Inferior parietal cortex (tissue), 1 donor: ENCODE measurements around the gene ST6GALNAC1.
A peak's percentile ranks its signal among the peaks of the same experiment; 100 is the strongest.

Experiments
- DNase-seq: peaks from one replicate; pipeline ENCODE4 v3.0.0-alpha.2; 2016; ENCODE audit errors: extremely low spot score

The ST6GALNAC1 gene

DNA sequence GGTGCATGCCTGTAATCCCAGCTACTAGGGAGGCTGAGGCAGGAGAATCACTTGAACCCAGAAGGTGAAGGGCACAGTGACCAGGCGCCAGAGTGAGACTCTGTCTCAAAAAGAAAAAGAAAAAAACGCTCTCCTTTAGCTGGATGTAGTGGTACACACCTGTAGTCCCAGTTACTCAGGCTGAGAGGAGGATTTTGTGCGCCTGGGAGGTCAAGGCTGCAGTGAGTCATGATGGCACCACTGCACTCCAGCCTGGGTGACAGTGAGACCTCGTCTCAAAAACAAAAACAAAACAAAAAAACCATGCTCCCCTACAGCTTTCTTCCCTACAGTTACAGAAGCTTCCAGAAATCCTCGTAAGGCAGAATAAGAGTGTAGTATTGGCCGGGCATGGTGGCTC, 33.1 kb upstream of the ST6GALNAC1 start:
- DNase-seq: no peak

DNA sequence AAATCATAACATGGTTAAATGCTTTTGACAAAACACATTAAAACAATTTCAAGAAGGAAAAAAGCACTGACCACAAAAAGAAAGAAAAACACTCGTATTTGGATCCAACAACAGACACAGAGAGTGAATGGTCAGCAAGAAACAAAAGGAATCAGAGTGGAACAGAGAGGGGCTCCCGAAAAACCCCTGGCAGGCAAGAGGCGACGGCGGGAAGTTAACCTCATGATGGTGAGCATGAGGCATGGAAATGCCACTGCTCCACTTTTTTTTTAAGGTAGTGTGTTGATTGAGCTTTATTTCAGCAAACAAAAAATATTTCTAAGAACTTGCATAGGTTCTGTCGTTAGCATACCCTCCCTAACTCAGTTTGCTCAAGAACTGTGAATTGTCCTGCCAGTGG, 32.1 kb upstream of the ST6GALNAC1 start:
- DNase-seq: no peak

DNA sequence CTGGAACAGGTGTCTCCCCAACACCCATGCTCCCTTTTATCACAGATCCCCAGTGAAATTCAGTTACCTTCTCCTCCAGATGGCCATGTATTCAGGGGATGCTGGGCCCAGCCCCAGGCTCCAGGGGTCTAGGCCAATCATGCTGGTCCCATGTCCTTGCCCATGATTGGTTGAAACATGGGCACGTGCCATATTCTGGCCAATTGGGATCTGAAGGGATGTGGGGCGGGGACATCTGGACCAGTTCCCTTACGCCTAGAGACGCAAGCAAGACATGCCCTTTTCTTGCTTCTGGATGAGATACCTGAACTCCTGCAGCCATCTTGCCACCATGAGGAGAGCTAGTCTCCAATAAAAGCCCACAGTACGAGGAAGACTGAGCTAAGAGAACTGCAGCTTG, 31.0 kb upstream of the ST6GALNAC1 start:
- DNase-seq: no peak

DNA sequence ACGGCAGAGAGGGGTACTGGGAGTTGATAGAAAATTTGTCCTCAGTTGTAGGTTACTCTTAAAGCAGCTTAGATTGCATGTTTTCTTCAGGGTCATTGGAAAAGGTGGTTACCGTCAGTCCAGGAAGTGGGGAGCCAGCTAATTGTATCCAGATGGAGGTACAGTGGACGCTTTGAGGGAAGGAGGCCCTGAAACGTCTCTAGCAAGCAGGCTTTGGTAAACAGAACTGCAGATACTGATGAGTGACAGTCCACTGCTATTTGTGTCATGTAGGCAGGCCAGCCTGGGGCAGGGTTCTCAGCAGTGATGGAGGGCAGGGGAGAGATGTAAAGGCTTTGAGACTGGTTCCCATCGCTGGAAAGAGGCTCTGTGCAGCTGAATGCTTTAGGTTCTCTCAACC, 30.2 kb upstream of the ST6GALNAC1 start:
- DNase-seq: no peak

DNA sequence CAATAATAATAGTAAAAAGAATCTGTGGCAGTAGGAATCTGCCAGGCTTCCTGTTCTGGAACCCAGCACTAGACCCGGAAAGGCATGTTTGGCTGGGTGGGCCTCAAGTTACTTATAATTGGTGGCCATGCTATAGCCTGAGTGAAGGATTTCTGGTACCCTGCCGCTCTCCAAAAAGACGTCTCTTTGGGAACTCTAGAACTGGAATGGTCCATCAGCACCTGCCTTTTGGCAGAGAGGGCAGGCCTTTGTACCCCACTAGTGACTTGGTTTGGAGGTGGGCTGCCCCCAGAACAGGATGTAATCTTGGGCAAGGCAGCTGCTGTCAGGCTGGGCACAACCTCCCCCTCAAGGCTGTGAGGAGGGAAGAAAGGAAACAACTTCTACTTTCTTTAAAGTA, 29.3 kb upstream of the ST6GALNAC1 start:
- no peak for DNase-seq

DNA sequence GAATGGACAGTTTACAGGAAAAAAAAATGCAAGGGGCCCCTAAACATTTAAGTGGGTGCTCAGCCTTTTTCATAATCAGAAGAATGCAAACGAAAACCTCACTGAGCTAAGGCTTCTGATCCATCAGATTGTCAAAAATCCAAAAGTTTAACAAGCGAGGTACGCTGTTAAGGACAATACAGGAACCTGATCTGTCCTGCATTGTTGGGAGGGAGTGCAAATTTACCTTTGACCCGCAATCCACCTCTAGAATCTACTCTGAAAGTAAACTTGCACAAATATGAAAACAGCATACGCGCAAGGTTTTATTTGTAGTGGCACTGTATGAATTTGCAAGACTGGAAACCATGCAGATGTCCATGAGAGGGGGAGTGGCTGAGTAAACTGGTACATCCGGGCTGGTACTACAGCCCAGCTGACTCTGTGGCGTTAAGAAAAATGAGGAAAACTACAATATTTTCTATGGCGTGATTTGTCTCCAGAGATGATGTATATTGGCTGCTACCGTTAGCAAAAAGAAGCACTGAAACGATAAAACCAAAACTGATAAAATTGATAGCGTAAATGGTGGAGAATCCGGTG, 28.8 kb upstream of the ST6GALNAC1 start:
- no peak for DNase-seq

DNA sequence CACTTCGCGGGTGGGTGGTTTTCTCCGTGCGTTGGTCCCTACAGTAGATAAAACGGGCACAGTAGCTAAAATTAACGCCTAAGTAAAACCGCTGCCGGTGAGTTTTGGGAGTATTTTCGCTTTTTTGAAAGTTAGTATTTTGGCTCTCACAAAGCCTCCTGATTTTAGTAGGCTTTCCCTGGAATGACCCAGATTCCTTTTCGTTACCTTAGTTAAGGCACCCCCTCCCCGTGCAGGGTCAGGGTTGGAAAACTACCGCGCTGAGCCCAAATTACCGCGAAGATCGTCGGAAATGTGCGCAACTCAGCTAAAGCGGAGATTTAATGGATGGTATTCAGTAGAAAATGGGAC, 28.3 kb upstream of the ST6GALNAC1 start:
- DNase-seq: no peak

DNA sequence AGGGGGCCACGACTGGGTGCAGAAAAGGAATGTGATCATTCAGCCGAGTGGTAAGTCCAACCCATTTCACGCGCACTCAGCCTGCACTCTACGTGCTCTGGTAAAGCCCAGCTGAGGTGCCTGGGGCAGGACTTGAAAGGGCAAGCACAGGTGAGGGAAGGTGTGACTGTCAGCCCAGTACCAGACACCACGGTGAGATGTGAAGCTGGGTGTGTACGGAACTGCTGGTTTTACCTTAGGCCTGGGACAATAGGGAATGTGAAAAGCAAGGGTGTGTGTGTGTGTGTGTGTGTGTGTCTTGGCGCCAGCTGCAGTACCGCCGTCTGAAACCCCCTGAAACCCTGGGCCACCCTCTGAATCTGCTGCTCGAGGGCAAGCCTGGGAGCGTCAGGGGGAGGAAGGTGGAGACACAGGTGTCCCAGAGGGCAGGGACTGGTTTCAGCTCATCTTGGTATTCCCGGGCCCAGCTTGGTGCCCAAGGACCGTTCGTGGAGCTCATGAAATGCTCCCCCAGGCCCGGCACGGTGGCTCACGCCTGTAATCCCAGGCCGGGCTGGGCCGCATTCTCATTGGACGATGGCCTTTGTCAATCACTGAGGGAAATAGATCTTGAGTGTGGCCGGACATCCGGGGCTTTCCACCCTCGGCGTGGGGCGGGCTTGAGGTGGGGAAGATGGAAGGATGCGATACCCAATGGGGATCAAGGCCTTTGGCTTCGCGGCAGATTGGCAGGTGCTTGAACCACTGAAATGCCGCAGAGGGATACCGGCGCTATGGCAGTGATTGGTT, 27.8 kb upstream of the ST6GALNAC1 start:
- peak; percentile 100 for DNase-seq

DNA sequence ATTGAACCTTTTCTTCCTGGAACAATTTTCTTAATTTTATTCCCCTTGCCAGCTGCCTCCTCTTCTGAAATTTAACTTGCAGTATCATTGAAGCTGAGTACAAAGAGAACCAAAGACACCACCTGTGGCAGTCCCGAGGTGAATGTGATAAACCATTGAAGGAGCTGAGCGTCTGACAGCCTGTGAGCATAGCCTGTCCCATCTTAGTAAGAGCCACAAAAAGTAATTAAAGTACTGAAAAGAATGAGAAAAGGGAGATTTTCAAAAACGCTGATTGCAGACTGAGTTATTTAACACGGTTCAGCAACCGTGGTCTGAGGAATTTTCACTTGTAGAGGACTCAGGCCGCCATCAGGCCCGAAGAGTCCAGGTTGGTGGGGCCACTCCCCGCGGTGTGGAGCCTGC, 27.2 kb upstream of the ST6GALNAC1 start:
- no peak for DNase-seq

DNA sequence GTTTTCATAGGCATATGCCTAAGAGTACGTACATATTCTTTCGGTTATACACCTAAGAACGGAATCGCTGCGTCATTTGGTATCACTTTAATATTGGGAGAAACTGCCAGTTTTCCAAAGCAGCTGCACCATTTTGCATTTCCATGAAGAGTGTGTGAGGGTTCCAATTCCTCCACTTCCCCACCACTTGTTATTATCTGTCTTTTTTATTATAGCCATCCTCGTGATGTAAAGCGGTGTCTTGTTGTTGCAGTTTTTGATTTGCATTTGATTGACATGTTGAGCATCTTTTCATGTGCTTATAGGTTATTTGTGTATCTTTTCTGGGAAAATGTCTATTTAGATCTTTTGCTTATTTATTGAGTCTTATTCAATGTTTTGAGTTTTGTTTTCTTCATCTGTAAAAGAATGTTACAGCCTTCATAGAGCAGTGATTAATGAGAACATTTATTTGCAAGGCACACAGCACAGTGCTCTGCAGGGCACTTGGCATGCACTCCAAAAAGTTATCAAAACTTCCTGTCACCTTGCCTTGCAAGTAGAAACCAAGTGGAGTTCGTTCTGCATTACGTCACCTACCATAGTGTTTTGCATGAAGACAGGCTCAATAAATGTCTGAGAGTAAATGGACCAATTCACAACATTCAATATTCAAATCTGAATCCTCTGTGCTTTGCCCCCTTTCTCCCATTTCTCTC, 26.6 kb upstream of the ST6GALNAC1 start:
- no peak for DNase-seq

DNA sequence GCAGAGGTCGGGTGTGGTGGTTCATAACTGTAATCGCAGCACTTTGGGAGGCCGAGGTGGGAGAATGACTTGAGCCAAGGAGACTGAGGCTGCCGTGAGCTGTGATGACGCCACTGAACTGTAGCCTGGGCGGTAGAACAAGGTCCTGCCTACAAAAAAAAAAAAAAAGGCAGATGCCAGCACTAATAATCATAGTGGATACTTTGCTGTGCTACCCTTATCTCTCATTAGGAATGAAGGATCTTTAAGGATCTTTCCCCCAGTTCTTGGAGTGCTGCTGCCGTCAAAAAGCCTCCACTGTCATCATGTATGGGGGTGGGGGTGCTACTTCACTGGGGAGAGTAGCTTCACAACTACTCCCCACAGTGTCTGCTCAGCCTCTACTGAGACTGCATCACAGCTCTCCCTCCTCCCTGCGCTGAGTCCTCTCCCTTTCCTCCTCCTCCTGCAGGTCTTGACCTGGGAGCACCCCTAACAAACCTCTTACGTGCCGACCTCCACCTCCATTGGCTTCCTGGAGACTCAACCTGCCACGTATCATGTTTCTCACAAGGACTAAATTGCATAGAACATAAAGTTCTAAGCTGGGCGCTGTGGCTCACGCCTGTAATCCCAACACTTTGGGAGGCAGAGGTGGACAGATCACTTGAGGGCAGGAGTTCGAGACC, 24.4 kb upstream of the ST6GALNAC1 start:
- no peak for DNase-seq

DNA sequence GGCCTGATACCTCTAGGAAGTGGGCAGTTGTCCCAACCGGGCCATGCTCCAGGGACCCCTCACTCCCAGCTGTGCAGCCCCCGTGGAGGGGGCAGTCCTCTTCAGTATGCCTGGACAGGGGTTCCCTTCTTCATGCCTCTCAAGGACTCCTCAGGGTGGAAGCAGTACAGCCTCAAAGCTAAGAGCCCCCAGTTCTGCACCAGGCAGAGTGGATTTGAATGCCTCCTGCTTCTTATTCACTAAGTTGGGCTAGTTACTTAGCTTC, 23.9 kb upstream of the ST6GALNAC1 start:
- DNase-seq: no peak

DNA sequence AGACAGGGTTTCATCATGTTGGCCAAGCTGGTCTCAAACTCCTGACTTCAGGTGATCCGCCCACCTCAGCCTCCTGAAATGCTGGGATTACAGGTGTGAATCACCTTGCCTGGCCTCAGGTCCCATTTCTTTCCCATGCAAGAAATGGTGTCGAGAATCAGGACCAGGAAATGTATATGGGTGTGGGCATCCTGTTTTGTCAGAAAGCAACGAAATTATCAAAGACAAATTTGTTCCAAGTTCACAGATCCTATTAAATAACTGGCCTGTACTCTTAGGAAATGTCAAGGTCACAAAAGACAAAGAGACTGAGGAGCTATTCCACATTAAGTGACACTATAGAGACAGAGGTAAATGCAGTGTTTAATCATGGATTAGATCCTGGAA, 17.1 kb upstream of the ST6GALNAC1 start:
- no peak for DNase-seq

DNA sequence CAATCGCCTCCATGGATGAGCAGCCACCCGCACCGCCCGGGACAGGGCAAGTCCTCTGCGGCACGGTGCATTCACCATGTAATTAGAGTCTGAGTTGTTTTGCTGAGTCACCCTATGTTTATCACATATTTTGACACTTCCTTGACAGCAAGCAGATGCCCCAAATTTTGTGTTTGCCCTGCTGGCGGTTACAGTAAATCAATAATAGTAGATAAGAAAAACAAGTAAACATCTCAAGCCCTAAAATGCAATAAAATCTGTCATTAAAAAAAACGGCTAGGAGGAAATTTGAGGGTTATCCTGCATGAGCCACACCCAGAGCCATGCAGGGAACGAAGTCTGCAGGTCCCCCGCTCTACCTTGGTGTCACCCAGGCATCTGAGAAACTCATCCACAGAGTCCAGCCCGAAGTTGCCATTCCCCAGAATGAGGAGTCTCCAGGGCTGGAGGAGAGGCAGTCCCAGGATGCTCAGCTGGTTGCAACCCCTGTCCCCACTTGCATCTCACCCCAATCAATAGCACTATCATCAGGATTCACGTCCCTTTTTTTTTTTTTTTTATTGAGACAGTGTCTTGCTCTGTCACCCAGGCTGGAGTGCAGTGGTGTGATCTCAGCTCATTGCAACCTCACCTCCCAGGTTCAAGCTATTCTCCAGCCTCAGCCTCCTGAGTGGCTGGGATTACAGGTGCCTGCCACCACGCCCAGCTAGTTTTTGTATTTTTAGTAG, 16.5 kb upstream of the ST6GALNAC1 start:
- no peak for DNase-seq

DNA sequence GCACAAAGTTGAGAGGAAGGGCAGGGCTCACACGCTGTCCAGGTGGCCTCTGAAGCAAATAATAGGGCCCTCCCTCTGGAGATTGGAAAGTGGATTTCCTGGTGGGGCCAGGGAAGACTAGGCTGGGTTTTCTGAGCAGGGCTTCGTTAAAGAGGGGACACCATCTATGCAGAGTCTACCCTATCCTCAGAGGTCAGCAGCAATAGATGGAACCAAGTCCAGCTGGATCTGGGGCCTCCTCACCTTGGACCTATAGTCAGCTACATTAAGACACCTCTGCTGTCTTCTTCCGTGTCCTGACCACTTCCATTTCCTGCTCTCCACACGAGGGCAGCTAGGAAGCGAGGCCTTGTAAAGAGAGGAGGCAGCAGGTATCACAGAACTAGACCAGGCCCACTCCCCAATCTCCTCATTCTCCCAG, 14.7 kb upstream of the ST6GALNAC1 start:
- no peak for DNase-seq

DNA sequence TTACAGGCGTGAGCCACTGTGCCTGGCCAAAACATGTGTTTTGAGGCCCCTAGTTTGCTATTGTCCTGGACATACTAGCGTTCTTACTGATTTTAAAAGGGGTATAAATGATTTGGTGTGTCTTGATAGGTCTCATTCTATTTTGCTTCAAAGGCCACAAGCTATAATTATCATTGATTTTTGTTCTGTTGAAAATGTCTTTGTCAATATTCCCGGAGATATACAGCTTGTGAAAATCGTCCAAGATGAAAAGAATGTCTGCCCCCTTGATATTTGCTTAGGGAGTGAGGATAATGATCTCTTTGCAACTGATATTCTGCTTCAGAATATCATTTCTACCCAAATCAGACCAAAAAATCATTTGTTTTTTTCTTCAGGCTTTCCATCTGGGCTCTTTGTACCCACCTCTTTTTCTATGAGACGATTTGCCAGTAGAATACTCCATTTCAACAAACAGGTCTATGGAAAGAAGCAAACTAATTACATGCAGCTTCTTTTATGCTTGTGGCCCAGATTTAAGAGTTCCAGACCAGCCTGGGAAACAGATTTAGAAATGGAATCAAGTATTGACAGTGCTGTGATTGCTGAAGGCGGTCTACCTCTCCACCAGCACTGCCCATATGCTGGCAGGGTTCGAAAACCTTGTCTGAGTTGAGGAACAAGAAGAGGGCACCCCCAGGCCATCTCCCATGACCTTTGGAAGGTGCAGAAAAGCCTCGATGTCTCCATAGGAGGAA, 14.1 kb upstream of the ST6GALNAC1 start:
- no peak for DNase-seq

DNA sequence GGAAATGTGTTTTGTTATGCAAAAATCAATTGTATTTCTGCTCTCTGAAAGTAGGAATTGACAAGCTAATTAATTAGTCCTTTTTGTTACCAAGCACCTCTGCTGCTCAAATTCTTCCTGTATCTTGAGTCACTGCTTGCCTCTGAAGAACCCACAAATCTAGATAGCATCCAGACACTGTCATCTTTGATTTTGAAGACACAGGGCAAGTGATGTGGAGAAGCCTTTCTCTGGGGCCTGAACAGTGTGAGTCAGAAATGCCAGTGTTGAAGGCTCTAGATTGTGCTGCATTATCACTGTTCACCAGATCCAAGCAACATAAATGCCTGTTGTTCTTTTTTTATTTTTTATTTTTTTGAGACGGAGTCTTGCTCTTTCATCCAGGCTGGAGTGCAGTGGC, 10.9 kb upstream of the ST6GALNAC1 start:
- DNase-seq: no peak

DNA sequence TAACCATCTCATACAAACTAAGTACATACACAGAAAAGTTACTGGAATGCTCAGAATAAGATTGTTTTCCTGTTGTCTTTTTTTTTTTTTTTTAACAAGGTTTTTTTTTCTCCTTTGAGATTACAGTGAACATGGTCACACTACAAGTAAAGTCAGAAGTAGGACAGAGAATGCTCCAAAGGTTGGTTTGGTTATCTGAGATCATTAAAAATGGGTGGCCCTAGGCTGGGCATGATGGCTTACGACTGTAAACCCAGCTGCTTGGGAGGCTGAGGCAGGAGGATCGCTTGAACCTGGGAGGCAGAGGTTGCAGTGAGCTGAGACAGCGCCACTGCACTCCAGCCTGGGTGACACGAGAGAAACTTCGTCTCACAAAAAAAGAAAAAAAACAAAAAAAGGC, 6.9 kb upstream of the ST6GALNAC1 start:
- DNase-seq: no peak

DNA sequence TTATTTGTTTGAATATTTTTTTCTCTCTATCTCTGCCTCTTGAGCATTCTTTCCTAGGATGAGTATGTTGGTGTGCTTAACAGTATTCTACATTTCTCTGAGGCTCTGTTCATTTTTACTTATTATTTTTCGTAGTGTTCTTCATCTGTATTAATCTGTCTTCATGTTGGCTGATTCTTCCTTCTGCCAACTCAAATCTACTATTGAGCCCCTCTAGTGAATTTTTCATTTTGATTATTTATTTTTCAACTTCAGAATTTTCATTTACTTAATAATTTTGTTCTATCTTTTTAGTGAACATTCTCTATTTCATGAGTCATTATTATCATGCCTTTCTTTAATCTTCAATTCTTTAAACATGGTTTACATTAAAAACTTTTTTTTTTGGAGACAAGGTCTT, 3.2 kb upstream of the ST6GALNAC1 start:
- no peak for DNase-seq

DNA sequence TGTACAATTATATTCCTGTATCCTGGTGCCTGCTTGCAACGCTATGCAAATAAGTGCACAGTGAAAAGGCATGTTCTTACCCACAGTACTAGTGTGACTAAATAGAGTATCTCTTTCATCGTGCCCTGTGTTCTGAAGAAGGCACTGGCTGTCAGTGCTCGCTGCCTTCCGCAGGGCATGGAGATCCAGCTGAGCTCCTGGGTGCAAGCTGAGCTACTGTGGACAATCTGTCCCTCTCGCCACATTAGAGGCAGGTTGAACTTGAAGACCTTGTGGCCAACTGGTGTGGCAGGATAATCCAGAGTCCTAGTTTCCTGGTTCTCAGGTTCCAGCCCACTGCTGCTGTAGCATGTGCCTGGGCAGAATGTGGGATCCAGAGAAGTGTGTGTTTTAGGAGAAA, 1.9 kb upstream of the ST6GALNAC1 start:
- DNase-seq: no peak

DNA sequence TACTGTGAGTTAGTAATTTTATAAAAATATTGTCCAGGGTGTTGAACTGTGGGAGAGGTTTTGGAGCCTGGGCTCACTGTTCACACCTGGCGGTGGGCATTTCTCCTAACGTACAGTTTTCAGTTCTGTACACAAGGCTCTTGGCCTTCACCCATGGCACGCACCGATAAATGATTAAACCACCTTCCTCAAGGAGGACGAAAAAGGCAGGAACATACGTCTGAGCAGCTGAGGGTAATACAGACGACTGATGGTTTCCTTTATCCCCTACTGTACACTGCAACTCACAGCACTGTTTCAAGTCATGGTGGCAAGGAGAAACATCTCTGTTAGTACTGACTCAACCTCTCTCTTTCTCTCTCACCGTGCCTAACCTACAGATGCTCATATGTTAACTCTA, 1.4 kb upstream of the ST6GALNAC1 start:
- no peak for DNase-seq

DNA sequence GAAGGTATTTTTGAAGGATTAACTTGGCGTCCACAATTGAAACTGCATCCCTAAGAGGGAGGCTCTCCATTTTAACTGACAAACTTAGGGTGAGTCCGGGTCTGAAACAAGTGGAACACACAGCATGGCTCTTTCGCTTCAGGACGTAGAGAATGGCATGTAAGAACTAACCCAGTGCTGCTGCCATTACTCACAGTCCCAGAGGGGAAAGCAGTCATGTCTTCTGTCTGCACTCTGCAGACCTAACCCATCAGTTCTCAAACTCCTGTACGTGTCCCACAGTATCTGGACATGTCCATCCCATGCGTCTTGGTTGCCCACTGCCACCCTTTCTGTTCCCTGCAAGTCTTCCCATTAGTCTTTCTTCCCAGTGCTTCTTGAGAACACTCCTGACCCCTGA, 563 bp downstream of the ST6GALNAC1 start:
- no peak for DNase-seq
